Subcutaneous adipose tissue (tissue), 4 donors: ENCODE data around the gene TUBGCP3. TPM values are rescaled to one million over a fixed set of nuclear protein-coding genes. Genes with fewer than 3 reads are reported as not detected.

Experiments
- total RNA-seq, 4 donors: library from RNA; depleted of rRNA; stranded (reverse); fragments of >200 nt; gene quantifications; one replicate each; pipeline ENCODE4 v1.1.0, GENCODE V29; 2016
- TF ChIP-seq, protein P1 (sequence below): fragments of 450-650 bp; IDR thresholded peaks from one replicate; pipeline ENCODE4 v1.5.1; 2016; ENCODE audit warnings: low read depth, mild to moderate bottlenecking, control low read depth, antibody characterized with exemption, moderate library complexity

Gene TUBGCP3
- total RNA-seq, 4 donors from 2014 or later = 29.2 to 44.8 (median 34.8) TPM

DNA sequence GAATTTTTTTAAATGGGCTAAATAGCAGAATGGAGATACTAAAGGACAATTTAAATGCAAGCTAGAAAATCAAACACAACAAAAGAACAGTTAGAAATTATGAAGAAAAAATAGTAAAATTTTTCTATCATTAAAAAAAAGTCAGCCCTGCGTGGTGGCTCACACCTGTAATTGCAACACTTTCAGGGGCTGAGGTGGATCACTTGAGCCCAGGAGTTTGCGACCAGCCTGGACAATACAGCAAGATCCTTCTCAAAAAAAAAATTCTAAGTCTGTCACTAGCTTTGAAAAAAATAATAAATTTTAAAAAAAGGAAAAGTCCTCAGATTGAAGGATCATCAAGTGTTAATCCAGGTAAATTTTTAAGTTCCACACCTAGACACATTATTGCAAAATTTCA lies 7.7 kb downstream of the TUBGCP3 start:
- TF ChIP-seq, protein P1, sequence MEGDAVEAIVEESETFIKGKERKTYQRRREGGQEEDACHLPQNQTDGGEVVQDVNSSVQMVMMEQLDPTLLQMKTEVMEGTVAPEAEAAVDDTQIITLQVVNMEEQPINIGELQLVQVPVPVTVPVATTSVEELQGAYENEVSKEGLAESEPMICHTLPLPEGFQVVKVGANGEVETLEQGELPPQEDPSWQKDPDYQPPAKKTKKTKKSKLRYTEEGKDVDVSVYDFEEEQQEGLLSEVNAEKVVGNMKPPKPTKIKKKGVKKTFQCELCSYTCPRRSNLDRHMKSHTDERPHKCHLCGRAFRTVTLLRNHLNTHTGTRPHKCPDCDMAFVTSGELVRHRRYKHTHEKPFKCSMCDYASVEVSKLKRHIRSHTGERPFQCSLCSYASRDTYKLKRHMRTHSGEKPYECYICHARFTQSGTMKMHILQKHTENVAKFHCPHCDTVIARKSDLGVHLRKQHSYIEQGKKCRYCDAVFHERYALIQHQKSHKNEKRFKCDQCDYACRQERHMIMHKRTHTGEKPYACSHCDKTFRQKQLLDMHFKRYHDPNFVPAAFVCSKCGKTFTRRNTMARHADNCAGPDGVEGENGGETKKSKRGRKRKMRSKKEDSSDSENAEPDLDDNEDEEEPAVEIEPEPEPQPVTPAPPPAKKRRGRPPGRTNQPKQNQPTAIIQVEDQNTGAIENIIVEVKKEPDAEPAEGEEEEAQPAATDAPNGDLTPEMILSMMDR = no peak

DNA sequence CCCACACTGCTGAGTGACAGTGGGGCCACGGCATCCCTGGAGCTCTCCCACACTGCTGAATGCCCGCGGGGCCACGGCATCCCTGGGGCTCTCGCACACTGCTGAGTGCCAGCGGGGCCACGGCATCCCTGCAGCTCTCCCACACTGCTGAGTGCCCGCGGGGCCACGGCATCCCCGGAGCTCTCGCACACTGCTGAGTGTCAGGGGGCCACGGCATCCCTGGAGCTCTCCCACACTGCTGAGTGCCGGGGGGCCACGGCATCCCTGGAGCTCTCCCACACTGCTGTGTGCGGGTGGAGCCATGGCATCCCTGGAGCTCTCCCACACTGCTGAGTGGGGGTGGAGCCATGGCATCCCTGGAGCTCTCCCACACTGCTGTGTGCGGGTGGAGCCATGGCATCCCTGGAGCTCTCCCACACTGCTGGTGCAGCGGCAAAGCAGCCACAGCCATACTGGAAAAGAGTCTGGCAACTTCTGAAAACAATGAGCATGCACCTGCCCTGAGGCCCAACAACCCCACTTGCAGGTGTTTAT lies 8.6 kb downstream of the TUBGCP3 start:
- TF ChIP-seq, protein P1 = no peak

DNA sequence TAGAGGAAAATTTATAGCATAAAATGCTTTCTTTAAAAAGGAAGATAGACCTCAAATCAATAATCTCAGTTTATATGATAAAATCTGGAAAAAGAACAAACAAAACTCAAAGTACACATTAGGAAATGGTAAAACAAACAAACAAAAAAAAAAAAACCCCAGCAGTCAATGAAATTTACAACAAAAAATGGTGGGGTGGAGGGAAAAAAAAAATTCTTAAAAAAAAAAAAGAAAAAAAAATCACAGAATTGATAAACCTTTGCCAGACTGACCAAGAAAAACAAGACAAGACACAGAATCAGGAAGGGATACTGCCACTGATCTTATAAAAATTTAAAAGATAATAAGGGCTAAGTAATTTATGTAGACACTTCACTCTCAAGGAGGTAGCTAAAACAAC lies 11.2 kb downstream of the TUBGCP3 start:
- TF ChIP-seq, protein P1 = no peak

DNA sequence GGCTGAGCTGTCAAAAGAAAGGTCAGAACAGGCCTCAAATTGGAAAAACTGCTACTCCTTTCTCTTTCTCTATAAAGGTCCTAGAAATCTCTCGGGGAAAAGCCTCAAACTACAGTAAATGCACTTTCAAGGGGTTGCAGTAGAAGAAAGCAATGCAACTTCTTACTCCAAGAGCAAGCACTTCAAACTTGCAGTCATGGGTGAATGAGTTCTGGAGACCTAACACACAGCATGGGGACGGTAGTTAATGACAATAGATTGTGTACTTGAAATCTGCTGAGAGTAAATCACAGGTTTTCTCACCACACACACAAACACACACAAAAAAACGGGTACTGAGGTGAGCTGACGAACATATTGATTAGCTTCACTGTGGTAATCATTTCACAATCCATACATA lies 11.8 kb downstream of the TUBGCP3 start:
- TF ChIP-seq, protein P1 = no peak

DNA sequence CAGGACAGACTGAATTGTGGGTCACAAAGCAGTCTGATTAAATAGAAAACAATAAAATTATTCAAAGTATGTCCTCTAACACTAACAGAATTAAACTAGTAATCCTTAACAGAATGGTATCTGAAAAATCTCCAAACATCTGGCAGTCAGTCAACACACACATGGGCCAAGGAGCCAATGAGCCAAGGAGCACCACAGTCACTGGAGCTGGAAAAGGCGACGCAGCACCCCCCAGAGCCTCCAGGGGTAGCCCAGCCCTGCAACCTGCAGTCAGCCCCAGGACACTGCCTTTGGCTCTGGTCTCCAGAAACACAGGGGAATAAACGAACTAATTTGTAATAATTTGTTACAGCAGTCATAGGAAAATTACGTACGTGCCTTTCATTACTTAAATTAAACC lies 12.3 kb downstream of the TUBGCP3 start:
- TF ChIP-seq, protein P1 = no peak

DNA sequence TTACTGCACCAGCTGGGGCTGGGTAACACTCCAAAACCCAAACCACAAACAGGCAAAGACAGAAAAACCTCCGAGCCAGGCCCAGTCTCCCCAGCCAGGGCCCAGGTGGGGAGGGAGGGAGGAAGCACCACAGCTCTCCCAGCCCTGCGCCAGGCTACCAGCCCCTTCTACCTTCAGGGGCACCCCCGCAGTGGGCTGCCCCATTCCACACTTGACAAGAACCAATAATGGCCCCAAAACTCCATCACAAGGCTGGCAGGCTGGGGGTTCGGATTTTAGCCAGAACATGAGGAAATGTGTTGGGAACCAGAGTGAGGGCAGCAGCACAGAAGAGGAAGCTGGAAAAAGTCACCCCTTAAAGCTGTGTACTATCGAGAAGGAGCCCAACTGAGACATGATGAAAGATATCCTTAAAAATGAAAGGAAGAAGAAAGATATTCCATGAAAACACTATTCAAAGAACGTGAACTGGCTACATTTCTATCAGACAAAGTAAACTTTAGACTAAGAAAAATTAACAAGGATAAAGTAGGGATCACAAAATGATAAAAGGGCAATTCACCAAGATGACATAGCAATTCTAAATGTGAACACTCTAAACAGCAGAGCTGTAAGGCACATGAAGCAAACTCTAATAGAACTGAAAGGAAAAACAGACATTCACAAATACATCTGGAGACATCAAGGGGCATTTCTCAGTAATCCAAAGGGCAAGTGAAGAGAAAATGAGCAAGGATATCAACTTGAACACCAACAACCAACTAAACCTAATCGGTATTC lies 12.9 kb downstream of the TUBGCP3 start:
- TF ChIP-seq, protein P1 = no peak

DNA sequence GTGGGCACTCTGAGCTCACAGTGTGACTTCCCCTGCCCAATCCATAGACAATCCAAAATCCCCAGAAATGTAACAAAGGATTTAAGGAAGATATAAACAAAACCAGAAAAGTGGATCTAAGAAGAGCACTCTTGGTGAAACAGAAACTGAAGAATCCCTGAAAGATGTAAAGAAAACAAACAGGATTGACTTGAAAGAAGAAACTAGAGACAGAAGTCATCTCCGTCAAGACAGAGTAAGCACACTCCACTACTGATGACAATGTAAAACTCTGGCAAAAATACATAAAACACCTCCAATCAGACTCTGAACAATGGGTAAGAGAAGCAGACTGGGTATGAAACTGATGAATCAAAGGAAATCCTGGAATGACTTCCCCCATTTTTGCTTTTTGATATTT lies 13.5 kb downstream of the TUBGCP3 start:
- TF ChIP-seq, protein P1 = no peak
